Panc1 (cell line): Measurements from ENCODE around the gene MT1E. TPM values are rescaled to one million over a fixed set of nuclear protein-coding genes. Genes with fewer than 3 reads are reported as not detected.
A peak's percentile ranks its signal among the peaks of the same experiment; 100 is the strongest.

Experiments used
- ATAC-seq: fragments of 200-7000 bp; cut with Tn5 transposase; 2 replicates; pipeline ENCODE4 v1.9.1; 2020; ENCODE audit warnings: mild to moderate bottlenecking, moderate library complexity
- BruUV-seq: library from RNA; stranded (reverse); fragments of 400-500 nt; replicated peaks from 2 replicates; lab custom pipeline; 2021; lab: Mats Ljungman, UMichigan
- CTCF ChIA-PET: fragments of 300-600 bp; sonication (Branson Sonifier 250); formaldehyde crosslinking; loops from one replicate; lab custom pipeline; 2022; ENCODE audit warnings: antibody characterized with exemption; lab: Charles Lee
- POLR2A ChIA-PET: fragments of 300-600 bp; sonication (Branson Sonifier 250); formaldehyde crosslinking; loops from one replicate; lab custom pipeline; 2022; ENCODE audit warnings: antibody characterized with exemption; lab: Charles Lee
- DNase-seq: peaks from one replicate; pipeline ENCODE4 v3.0.0-alpha.2; 2010; ENCODE audit warnings: low read depth, low spot score
- H3K27ac ChIP-seq: 2 replicates; pipeline ENCODE4 v1.5.1; 2011; ENCODE audit warnings: mild to moderate bottlenecking, low read length, inconsistent platforms
- H3K27me3 ChIP-seq: fragments of 200-500 bp; sonication (Bioruptor generic); 2 replicates; pipeline ENCODE4 v1.6.0; 2014; ENCODE audit warnings: low read length, inconsistent platforms; ENCODE audit not compliant: control insufficient read depth, insufficient read depth
- H3K36me3 ChIP-seq: fragments of 200-500 bp; sonication (Bioruptor generic); 2 replicates; pipeline ENCODE4 v1.5.1; 2014; ENCODE audit warnings: inconsistent platforms, mild to moderate bottlenecking, low read length, moderate library complexity; ENCODE audit not compliant: control insufficient read depth, insufficient read depth
- H3K4me1 ChIP-seq: 2 replicates; pipeline ENCODE4 v1.5.1; 2011; ENCODE audit warnings: inconsistent platforms, mild to moderate bottlenecking, low read length, moderate library complexity; ENCODE audit not compliant: control insufficient read depth, insufficient read depth
- H3K4me3 ChIP-seq, 2 experiments: 2 replicates each; pipeline ENCODE4 v1.5.1; 2011 to 2012; ENCODE audit warnings: low read depth in 2 of 2, low read length in 2 of 2, mild to moderate bottlenecking in 2 of 2, inconsistent platforms in 1 of 2, moderate library complexity in 1 of 2
- H3K9me3 ChIP-seq: fragments of 200-500 bp; sonication (Bioruptor generic); 2 replicates; pipeline ENCODE4 v1.5.1; 2014; ENCODE audit warnings: low read depth, mild to moderate bottlenecking, inconsistent platforms, low read length, moderate library complexity; ENCODE audit not compliant: control insufficient read depth, insufficient read depth
- POLR2AphosphoS5 ChIP-seq: IDR thresholded peaks from 2 replicates; pipeline ENCODE4 v1.6.1; 2012; ENCODE audit warnings: mild to moderate bottlenecking, low read depth, low read length, moderate library complexity
- SIN3A ChIP-seq: IDR thresholded peaks from 2 replicates; pipeline ENCODE4 v1.6.1; 2012; ENCODE audit warnings: low read depth, mild to moderate bottlenecking, low read length, moderate library complexity, borderline replicate concordance; ENCODE audit not compliant: insufficient read depth
- TCF7L2 ChIP-seq: IDR thresholded peaks from 2 replicates; pipeline ENCODE4 v1.6.1; 2011; ENCODE audit warnings: mild to moderate bottlenecking, low read depth, low read length, inconsistent platforms
- in situ Hi-C: cut with HindIII; loops from 2 replicates; pipeline ENCODE4 v1.10.0; 2016; ENCODE audit warnings: low sequenced_read_pairs, low pct_unique_long_range_greater_than_20kb
- intact Hi-C: fragments of 100-400 bp; cut with micrococcal nuclease; formaldehyde crosslinking; loops from one replicate; pipeline ENCODE4 v1.10.0; 2022; ENCODE audit not compliant: unreplicated experiment
- total RNA-seq: library from RNA; stranded (reverse); gene quantifications from one replicate; pipeline ENCODE4 v1.2.1, GENCODE V29; 2021; ENCODE audit not compliant: unreplicated experiment
- TF ChIP-seq, protein P1 (sequence below): fragments of 450-650 bp; IDR thresholded peaks from 2 replicates; pipeline ENCODE4 v1.5.1; 2017; ENCODE audit warnings: mild to moderate bottlenecking
- TF ChIP-seq, protein P2 (sequence below), 2 experiments: IDR thresholded peaks; 2 replicates each; pipeline ENCODE4 v1.6.1; 2011 to 2012; ENCODE audit warnings: low read depth in 2 of 2, control low read depth in 1 of 2, low read length in 1 of 2, mild to moderate bottlenecking in 1 of 2, moderate library complexity in 1 of 2; ENCODE audit not compliant: insufficient read depth in 1 of 2

MT1E gene
- total RNA-seq, 1 experiment from 2014 or later = 170 TPM

DNA sequence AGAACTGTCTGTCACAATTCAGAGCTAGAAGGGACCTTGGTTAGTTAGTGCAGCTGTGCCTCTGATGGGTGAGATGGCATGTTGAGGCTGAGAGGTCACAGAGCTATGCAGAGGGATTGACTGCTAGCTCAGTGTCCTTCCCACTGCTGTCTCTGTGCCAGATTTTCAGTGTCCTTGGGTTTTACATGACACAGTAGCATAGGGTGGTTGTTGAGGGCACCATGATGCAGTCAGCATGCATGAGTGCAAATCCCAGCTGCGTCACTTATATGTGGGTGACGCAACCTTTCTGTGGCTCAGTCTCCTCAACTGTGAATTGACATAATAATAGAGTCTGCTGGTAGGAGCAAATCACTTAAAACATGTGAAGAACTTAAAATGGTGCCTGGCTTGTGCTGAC lies 15.6 kb downstream of the MT1E start:
- TF ChIP-seq SIN3A = no peak
- TF ChIP-seq TCF7L2 = no peak
- TF ChIP-seq, protein P1, sequence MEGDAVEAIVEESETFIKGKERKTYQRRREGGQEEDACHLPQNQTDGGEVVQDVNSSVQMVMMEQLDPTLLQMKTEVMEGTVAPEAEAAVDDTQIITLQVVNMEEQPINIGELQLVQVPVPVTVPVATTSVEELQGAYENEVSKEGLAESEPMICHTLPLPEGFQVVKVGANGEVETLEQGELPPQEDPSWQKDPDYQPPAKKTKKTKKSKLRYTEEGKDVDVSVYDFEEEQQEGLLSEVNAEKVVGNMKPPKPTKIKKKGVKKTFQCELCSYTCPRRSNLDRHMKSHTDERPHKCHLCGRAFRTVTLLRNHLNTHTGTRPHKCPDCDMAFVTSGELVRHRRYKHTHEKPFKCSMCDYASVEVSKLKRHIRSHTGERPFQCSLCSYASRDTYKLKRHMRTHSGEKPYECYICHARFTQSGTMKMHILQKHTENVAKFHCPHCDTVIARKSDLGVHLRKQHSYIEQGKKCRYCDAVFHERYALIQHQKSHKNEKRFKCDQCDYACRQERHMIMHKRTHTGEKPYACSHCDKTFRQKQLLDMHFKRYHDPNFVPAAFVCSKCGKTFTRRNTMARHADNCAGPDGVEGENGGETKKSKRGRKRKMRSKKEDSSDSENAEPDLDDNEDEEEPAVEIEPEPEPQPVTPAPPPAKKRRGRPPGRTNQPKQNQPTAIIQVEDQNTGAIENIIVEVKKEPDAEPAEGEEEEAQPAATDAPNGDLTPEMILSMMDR = no peak
- no peak for TF ChIP-seq POLR2AphosphoS5
- TF ChIP-seq, protein P2, sequence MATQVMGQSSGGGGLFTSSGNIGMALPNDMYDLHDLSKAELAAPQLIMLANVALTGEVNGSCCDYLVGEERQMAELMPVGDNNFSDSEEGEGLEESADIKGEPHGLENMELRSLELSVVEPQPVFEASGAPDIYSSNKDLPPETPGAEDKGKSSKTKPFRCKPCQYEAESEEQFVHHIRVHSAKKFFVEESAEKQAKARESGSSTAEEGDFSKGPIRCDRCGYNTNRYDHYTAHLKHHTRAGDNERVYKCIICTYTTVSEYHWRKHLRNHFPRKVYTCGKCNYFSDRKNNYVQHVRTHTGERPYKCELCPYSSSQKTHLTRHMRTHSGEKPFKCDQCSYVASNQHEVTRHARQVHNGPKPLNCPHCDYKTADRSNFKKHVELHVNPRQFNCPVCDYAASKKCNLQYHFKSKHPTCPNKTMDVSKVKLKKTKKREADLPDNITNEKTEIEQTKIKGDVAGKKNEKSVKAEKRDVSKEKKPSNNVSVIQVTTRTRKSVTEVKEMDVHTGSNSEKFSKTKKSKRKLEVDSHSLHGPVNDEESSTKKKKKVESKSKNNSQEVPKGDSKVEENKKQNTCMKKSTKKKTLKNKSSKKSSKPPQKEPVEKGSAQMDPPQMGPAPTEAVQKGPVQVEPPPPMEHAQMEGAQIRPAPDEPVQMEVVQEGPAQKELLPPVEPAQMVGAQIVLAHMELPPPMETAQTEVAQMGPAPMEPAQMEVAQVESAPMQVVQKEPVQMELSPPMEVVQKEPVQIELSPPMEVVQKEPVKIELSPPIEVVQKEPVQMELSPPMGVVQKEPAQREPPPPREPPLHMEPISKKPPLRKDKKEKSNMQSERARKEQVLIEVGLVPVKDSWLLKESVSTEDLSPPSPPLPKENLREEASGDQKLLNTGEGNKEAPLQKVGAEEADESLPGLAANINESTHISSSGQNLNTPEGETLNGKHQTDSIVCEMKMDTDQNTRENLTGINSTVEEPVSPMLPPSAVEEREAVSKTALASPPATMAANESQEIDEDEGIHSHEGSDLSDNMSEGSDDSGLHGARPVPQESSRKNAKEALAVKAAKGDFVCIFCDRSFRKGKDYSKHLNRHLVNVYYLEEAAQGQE (IDR thresholded peaks at IDR 0.05; ENCODE audit: insufficient read depth in 1 of 2, low read depth in 2 of 2, low read length in 1 of 2) = no peak
- H3K4me1 ChIP-seq = peaks cover 23% of the 10 kb centered on the region
- ATAC-seq = no peak
- ChIA-PET CTCF (no interaction called here), POLR2A (no interaction called here)
- no peaks in the 10 kb centered on the region for H3K36me3 ChIP-seq
- BruUV-seq = no TSS peak
- in situ Hi-C loops (no loop called here), intact Hi-C loops (no loop called here)
- no peaks in the 10 kb centered on the region for H3K9me3 ChIP-seq
- DNase-seq = no peak
- H3K4me3 ChIP-seq = no peak overlapping the region
- H3K27ac ChIP-seq = no peak overlapping the region
- no peaks in the 10 kb centered on the region for H3K27me3 ChIP-seq

DNA sequence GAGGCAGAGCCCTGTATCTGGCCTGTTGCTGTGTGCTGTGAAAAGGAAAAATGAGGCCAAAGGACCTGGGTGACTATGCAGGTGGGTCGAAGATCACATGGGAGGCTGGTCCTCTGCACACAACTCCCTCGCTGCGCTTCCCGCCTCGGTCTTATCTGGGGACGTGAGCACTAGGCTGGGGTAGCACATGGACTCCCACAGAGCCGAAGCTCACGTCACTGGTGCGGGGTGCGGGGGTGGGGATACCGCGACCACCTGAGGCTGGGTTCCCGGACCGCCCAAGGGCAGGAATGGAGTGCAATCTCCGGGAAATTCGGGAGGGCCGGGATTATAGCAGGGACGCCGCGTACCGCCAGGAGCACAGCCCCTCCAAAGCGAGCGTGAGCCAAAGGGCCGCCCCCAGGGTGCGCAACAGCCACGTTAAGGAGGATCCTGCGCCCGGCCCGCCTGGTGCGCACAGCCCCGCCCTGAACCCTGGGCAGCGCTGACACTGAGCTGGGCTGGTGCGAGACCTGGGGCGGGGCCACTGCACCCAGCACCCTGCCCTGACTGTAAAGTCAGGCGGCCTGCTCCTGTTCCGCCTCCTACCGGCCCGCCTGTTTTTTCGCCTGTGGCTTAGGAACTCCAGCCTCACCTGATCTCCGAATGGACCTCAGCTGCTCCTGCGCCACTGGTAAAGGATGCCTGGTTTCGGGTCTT lies 17.6 kb downstream of the MT1E start:
- CTCF ChIA-PET = interaction anchor here (0.9 kb wide), 1 partner anchor 42 kb away, joined by 3 read pairs; no protein-coding TSS in a partner anchor
- H3K27ac ChIP-seq = peak overlapping the region; percentile 54; the same call in 1 of the 2 replicates
- ATAC-seq = peak; percentile 98
- POLR2A ChIA-PET = interaction anchor here (0.6 to 1.2 kb wide), 2 partner anchors 18 to 113 kb away, joined by 3 to 5 read pairs; partner anchors contain the start of gene MT1E
- H3K4me1 ChIP-seq = peaks cover 20% of the 10 kb centered on the region
- no TSS peak for BruUV-seq
- H3K36me3 ChIP-seq = no peaks in the 10 kb centered on the region
- DNase-seq = no peak
- peak overlapping the region; percentile 31 to 40 for H3K4me3 ChIP-seq
- no peaks in the 10 kb centered on the region for H3K27me3 ChIP-seq
- in situ Hi-C loops (no loop called here), intact Hi-C loops (no loop called here)
- no peaks in the 10 kb centered on the region for H3K9me3 ChIP-seq
- TF ChIP-seq, protein P2 (IDR thresholded peaks at IDR 0.05; ENCODE audit: insufficient read depth in 1 of 2, low read depth in 2 of 2, low read length in 1 of 2) = no peak
- TF ChIP-seq POLR2AphosphoS5 = no peak
- TF ChIP-seq, protein P1 = peak; percentile 67
- TF ChIP-seq TCF7L2 = no peak
- no peak for TF ChIP-seq SIN3A
